Lung (tissue), 12 donors: ENCODE results near the gene PLEKHN1. TPM values are rescaled to one million over a fixed set of nuclear protein-coding genes. Genes with fewer than 3 reads are reported as not detected.

Experiments
- ATAC-seq: fragments of 200-7000 bp; cut with Tn5 transposase; one replicate; pipeline ENCODE4 v1.9.1; 2020; ENCODE audit warnings: moderate number of reproducible peaks; ENCODE audit not compliant: insufficient read depth, low FRiP score
- DNase-seq, 3 donors: peaks; one replicate each; pipeline ENCODE4 v3.0.0-alpha.2; 2013 to 2017
- H3K27ac ChIP-seq, 2 donors: one replicate each; pipeline ENCODE4 v1.5.1; 2013; ENCODE audit warnings: mild to moderate bottlenecking in 2 of 2, moderate library complexity in 2 of 2, control low read depth in 1 of 2, inconsistent platforms in 1 of 2, low read depth in 1 of 2, low read length in 1 of 2
- H3K27me3 ChIP-seq, 3 donors: one replicate each; pipeline ENCODE4 v1.5.1; 2013; ENCODE audit warnings: low read length in 2 of 3; ENCODE audit not compliant: control insufficient read depth in 3 of 3, insufficient read depth in 3 of 3
- H3K36me3 ChIP-seq, 4 donors: one replicate each; pipeline ENCODE4 v1.5.1; 2013; ENCODE audit warnings: low read length in 4 of 4, mild to moderate bottlenecking in 1 of 4, moderate library complexity in 1 of 4; ENCODE audit not compliant: control insufficient read depth in 4 of 4, insufficient read depth in 4 of 4
- H3K4me1 ChIP-seq, 5 donors: one replicate each; pipeline ENCODE4 v1.5.1; 2013; ENCODE audit warnings: low read length in 5 of 5, mild to moderate bottlenecking in 2 of 5, moderate library complexity in 1 of 5; ENCODE audit not compliant: control insufficient read depth in 5 of 5, insufficient read depth in 5 of 5
- H3K4me3 ChIP-seq: one replicate; pipeline ENCODE4 v1.5.1; 2013; ENCODE audit warnings: mild to moderate bottlenecking, control low read depth, moderate library complexity
- H3K9ac ChIP-seq, 2 donors: one replicate each; pipeline ENCODE4 v1.5.1; 2013; ENCODE audit warnings: low read length in 2 of 2, control low read depth in 1 of 2; ENCODE audit not compliant: insufficient read depth in 1 of 2
- H3K9me3 ChIP-seq, 4 donors: one replicate each; pipeline ENCODE4 v1.5.1; 2013; ENCODE audit warnings: low read length in 3 of 4, mild to moderate bottlenecking in 1 of 4, moderate library complexity in 1 of 4; ENCODE audit not compliant: control insufficient read depth in 4 of 4, insufficient read depth in 3 of 4
- WGBS, 2 donors: extraction: QIAGEN DNeasy Blood & Tissue Kit; methylation state at CpG; one replicate each; pipeline ENCODE4 v1.1.7; 2013; 5-methylcytosine and 5-hydroxymethylcytosine counted together
- polyA plus RNA-seq, 2 donors: library from polyadenylated mRNA; stranded (reverse); fragments of 200-250 nt; gene quantifications; one replicate each; pipeline ENCODE4 v1.2.1, GENCODE V29; 2013
- total RNA-seq, 2 donors: library from RNA; depleted of rRNA in 1 of 2; stranded (reverse); fragments of >200 nt in 1 of 2; gene quantifications; one replicate each; pipeline ENCODE4 v1.2.1, GENCODE V29; 2014 to 2021
- TF ChIP-seq, protein P1 (sequence below): IDR thresholded peaks from 2 replicates; pipeline ENCODE4 v1.5.1; 2012; ENCODE audit warnings: mild to moderate bottlenecking; ENCODE audit errors: control extremely low read depth, extremely low read depth
- donor health status: control.
- donor health status: control.
- donor health status: Bipolar disorder and iron deficiency.
- donor health status: healthy.
- donor health status: DM: yes; HTN: yes; CAD: no.

PLEKHN1 gene
- total and polyA plus RNA-seq, 4 donors, result 2.0 to 5.1 (median 2.4) TPM

DNA sequence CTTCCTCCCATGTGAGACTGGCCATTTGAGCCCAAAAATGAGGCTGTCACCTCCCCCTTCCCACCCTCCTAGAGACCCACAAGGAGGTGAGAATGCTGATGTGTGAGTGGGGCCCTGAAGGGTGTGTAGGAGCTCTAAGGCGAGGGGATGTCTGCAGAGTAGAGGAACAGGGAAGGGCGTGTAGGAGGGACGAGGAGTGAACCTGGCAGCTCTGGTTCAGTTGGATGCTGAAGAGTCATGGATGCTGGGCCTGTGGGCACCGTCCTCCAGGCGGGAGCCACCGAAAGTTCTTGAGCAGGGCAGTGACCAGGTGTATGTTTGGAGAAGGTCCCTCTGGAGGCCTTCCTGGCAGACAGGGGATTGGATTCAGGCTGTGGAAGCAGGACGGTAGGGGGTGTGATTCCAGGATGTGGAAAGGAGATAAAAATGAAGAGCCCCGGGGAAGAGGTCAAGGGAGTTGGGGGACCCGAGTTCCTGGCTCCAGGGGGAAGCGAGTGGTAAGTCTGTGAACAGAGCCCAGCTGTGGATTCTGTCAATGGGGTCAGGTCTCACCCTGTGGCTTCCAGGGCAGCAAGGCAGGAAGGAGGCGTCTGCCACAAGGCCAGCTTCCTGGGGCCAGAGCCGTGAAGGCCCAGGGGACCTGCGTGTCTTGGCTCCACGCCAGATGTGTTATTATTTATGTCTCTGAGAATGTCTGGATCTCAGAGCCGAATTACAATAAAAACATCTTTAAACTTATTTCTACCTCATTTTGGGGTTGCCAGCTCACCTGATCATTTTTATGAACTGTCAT, 34.7 kb upstream of the PLEKHN1 start:
- peaks cover 0 to 43% (median 9%) of the 10 kb centered on the region in 5 donors for H3K4me1 ChIP-seq
- peaks cover 0 to 13% (median 7%) of the 10 kb centered on the region in 3 donors for H3K27me3 ChIP-seq
- H3K27ac ChIP-seq, result no peak overlapping the region
- WGBS, 2 donors, result 53 to 63% methylated on average over 15 of the region's 15 CpGs
- H3K9me3 ChIP-seq, result no peaks in the 10 kb centered on the region
- no peak overlapping the region for H3K9ac ChIP-seq
- H3K4me3 ChIP-seq, result no peak overlapping the region
- DNase-seq (no peak), ATAC-seq (no peak)
- TF ChIP-seq, protein P1, sequence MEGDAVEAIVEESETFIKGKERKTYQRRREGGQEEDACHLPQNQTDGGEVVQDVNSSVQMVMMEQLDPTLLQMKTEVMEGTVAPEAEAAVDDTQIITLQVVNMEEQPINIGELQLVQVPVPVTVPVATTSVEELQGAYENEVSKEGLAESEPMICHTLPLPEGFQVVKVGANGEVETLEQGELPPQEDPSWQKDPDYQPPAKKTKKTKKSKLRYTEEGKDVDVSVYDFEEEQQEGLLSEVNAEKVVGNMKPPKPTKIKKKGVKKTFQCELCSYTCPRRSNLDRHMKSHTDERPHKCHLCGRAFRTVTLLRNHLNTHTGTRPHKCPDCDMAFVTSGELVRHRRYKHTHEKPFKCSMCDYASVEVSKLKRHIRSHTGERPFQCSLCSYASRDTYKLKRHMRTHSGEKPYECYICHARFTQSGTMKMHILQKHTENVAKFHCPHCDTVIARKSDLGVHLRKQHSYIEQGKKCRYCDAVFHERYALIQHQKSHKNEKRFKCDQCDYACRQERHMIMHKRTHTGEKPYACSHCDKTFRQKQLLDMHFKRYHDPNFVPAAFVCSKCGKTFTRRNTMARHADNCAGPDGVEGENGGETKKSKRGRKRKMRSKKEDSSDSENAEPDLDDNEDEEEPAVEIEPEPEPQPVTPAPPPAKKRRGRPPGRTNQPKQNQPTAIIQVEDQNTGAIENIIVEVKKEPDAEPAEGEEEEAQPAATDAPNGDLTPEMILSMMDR, result no peak
- peaks cover 0 to 24% (median under 1%) of the 10 kb centered on the region in 4 donors for H3K36me3 ChIP-seq

DNA sequence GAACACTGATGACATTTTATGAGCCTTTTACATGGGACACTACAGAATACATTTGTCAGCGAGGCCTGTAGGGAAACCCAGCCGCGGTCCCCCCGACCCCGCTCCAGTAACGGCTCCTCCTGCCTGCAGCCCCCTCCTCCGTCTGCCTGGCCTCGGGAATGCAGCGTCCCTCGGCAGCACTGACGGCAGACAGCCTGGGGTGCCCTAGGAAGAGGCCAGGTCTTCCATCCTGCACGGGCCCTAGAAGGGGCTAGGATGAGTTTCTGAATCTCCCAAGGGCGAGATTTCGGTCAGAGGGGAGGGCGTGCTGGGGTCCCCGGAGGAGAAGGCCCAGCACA, 34.1 kb upstream of the PLEKHN1 start:
- Histone ChIP-seq H3K4me1 (peaks cover 0 to 42% (median 9%) of the 10 kb centered on the region in 5 donors), H3K27ac (no peak overlapping the region), H3K27me3 (peaks cover 0 to 16% (median 4%) of the 10 kb centered on the region in 3 donors), H3K9ac (no peak overlapping the region), H3K36me3 (peaks cover 0 to 19% (median under 1%) of the 10 kb centered on the region in 4 donors), H3K9me3 (no peaks in the 10 kb centered on the region), H3K4me3 (no peak overlapping the region)
- ATAC-seq (no peak), DNase-seq (no peak)
- 68 to 83% methylated on average over 16 of the region's 16 CpGs for WGBS, 2 donors
- TF ChIP-seq, protein P1, result no peak

DNA sequence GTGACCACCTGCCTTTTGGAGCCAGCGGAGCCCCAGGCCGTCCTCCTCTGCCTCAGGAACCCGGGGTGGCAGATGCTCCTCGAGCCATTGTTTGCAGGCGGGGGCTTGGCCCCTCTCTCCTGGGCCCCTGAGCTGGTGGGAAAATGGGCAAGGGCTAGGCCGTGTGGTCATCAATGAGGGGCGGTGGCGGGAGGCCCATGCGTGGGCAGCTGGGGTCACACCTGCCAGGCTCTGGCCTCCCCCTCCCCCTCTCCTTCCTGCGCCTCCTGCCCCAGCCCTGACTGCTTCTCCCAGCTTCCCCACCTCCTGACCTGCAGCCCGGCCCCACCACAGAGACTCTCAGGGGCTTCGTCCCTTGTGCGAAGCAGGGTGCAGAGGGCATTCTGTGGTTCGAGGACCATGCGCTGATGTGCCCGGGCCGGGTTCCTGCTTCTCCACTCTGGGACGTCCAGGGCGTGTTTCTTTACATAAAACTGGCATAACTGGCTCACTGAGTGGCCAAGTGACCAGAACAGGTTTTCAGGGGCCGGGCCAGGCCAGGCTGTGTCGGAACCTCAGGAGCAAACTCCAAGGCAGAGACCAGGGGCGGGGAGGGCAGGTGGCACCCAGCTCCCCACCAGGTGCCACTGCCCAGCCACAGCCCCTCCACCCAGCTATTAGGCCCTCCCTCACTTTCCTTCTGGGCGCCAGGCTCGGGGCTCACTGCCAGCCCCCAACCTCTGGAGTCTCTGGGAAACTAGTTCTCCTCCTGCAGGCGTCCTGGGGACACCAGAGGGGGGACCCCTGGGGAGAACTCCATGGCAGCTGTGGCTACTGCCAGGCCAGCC, 33.3 kb upstream of the PLEKHN1 start:
- Histone ChIP-seq H3K27me3 (peaks cover 0 to 16% (median 5%) of the 10 kb centered on the region in 3 donors), H3K27ac (no peak overlapping the region), H3K9me3 (peaks cover 0 to 2% (median 0%) of the 10 kb centered on the region in 4 donors), H3K4me3 (no peak overlapping the region), H3K36me3 (peaks cover 0 to 19% (median under 1%) of the 10 kb centered on the region in 4 donors), H3K4me1 (peaks cover 0 to 38% (median 11%) of the 10 kb centered on the region in 5 donors), H3K9ac (no peak overlapping the region)
- TF ChIP-seq, protein P1, result no peak
- DNase-seq (peak; percentile 57 to 68 (median 61)), ATAC-seq (no peak)
- 59 to 71% methylated on average over 23 to 25 of the region's 25 CpGs for WGBS, 2 donors
